Type B pancreatic cell (in vitro differentiated cells): Measurements from ENCODE around the gene GLDC. TPM values are rescaled to one million over a fixed set of nuclear protein-coding genes. Genes with fewer than 3 reads are reported as not detected.

Experiments
- DNase-seq: peaks from one replicate; pipeline ENCODE4 v3.0.0; 2021; ENCODE audit warnings: mixed read lengths; ENCODE audit not compliant: unreplicated experiment; ENCODE audit errors: extremely low spot score
- H3K27ac Mint-ChIP-seq: 2 replicates; pipeline ENCODE4 v1.8.0; 2021; ENCODE audit warnings: mild to moderate bottlenecking, mixed read lengths
- H3K27me3 Mint-ChIP-seq: 2 replicates; pipeline ENCODE4 v1.8.0; 2021; ENCODE audit warnings: mixed read lengths
- H3K36me3 Mint-ChIP-seq: 2 replicates; pipeline ENCODE4 v1.8.0; 2021; ENCODE audit warnings: mixed read lengths
- H3K4me1 Mint-ChIP-seq: one replicate; pipeline ENCODE4 v1.8.0; 2021; ENCODE audit warnings: mixed read lengths; ENCODE audit not compliant: unreplicated experiment
- H3K4me3 Mint-ChIP-seq: 2 replicates; pipeline ENCODE4 v1.8.0; 2021; ENCODE audit warnings: mild to moderate bottlenecking, mixed read lengths
- H3K9me3 Mint-ChIP-seq: 2 replicates; pipeline ENCODE4 v1.8.0; 2021; ENCODE audit warnings: mixed read lengths
- total RNA-seq: library from RNA; stranded (reverse); gene quantifications from 2 replicates; pipeline ENCODE4 v1.2.1, GENCODE V29; 2021; ENCODE audit warnings: low replicate concordance
- TF ChIP-seq, protein P1 (sequence below): fragments of 200-600 bp; sonication (generic); conservative IDR thresholded peaks from 2 replicates; pipeline ENCODE4 v1.5.0; 2021; ENCODE audit warnings: antibody characterized with exemption, mild to moderate bottlenecking

Gene GLDC
- total RNA-seq, 1 donor from 2014 or later = 11.8 TPM

DNA sequence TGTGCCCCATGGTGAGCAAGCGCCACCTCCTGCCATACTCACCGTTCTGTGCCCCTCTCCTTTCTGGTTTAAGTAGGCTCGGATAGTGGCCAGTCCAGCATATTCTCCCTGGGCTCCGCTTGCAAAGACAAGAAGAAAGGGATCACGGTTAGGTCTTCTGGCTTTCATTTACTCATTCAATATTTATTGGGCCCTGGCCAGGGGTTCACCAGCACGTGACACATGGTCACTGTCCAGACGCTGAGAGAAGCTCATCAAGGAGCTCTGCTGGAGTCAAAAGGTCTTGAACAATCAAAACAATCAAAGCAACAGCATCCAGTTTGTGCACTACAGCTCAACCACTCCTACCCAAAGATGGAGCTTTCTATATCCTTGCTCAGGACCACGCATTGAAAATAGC, 80.2 kb downstream of the GLDC start:
- Mint-ChIP-seq H3K36me3 (no peaks in the 10 kb centered on the region), H3K27me3 (no peaks in the 10 kb centered on the region), H3K4me3 (no peak overlapping the region), H3K27ac (no peak overlapping the region), H3K4me1 (no peaks in the 10 kb centered on the region), H3K9me3 (no peaks in the 10 kb centered on the region)
- no peak for DNase-seq
- TF ChIP-seq, protein P1, sequence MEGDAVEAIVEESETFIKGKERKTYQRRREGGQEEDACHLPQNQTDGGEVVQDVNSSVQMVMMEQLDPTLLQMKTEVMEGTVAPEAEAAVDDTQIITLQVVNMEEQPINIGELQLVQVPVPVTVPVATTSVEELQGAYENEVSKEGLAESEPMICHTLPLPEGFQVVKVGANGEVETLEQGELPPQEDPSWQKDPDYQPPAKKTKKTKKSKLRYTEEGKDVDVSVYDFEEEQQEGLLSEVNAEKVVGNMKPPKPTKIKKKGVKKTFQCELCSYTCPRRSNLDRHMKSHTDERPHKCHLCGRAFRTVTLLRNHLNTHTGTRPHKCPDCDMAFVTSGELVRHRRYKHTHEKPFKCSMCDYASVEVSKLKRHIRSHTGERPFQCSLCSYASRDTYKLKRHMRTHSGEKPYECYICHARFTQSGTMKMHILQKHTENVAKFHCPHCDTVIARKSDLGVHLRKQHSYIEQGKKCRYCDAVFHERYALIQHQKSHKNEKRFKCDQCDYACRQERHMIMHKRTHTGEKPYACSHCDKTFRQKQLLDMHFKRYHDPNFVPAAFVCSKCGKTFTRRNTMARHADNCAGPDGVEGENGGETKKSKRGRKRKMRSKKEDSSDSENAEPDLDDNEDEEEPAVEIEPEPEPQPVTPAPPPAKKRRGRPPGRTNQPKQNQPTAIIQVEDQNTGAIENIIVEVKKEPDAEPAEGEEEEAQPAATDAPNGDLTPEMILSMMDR = no peak

DNA sequence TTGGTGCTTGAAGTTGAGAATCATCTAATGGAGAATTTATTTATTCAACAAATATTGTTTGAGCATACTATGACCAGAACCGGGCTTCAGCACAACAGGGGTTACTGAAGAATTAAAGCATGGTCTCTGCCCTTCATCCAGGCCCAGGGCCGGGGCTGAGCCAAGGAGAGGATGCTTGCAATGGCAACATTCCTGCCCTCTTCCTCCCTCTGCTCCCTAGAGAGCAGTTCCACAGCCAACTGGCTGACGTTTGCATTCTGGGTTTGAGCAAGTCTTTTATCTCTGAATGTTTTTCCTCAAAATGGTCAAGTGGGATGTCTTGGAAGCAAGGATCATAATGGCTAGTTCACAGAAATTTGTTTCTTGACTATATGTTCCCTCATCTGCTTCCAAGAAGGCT, 80.7 kb downstream of the GLDC start:
- TF ChIP-seq, protein P1 = no peak
- H3K36me3 Mint-ChIP-seq = no peaks in the 10 kb centered on the region
- H3K4me3 Mint-ChIP-seq = no peak overlapping the region
- H3K4me1 Mint-ChIP-seq = peaks cover 2% of the 10 kb centered on the region
- H3K9me3 Mint-ChIP-seq = no peaks in the 10 kb centered on the region
- H3K27ac Mint-ChIP-seq = no peak overlapping the region
- no peak for DNase-seq
- no peaks in the 10 kb centered on the region for H3K27me3 Mint-ChIP-seq

DNA sequence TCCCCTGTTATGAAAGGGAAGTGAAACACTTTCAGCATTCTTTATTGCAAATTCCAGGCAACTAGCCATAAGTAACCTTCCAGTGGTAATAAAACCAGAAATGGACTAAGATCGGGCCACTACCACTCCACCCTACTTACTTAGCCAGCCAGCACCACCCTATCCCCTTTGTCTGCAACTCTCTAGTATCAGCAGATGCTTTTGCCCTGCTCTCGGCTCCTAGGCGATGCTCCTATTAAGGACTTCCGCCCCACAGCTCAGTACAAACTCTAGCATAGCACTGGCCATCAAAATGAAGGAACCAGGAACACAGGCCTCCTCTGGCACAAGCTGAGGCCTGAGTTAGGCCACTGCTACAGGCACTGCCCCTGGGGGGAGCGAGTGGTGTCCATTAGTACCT, 81.2 kb downstream of the GLDC start:
- Mint-ChIP-seq H3K27ac (no peak overlapping the region), H3K4me3 (no peak overlapping the region), H3K4me1 (peaks cover 3% of the 10 kb centered on the region), H3K9me3 (no peaks in the 10 kb centered on the region), H3K36me3 (no peaks in the 10 kb centered on the region), H3K27me3 (no peaks in the 10 kb centered on the region)
- no peak for DNase-seq
- TF ChIP-seq, protein P1 = no peak

DNA sequence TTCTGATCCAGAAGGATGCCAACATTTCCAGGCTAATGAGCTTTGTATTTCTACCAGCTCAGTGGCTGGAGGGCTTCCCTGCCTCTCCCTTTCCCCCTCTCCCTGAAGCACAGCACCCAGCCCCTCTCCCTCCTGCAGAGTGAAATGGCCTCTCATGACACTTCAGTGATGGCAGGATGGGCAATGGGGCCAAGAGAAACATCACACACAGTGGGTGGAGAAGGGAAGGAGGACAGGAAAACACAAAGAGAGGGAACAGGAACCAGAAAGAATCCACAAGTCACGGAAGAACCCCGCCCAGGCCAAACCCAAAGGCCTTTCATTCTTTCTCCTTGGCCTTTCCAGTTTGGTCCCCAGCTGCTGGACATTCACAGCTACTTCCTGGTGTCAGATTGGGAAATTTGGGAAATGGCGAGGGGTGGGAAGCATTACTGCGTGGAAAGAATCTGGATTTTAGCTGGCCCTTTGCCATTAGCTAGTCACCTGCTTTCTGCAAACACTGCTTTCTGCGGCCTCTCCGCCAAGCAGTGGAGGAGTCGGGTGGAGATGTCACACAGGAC, 82.6 kb downstream of the GLDC start:
- Mint-ChIP-seq H3K9me3 (no peaks in the 10 kb centered on the region), H3K36me3 (no peaks in the 10 kb centered on the region), H3K4me3 (no peak overlapping the region), H3K4me1 (peaks cover 7% of the 10 kb centered on the region), H3K27ac (no peak overlapping the region), H3K27me3 (no peaks in the 10 kb centered on the region)
- DNase-seq = no peak
- TF ChIP-seq, protein P1 = no peak

DNA sequence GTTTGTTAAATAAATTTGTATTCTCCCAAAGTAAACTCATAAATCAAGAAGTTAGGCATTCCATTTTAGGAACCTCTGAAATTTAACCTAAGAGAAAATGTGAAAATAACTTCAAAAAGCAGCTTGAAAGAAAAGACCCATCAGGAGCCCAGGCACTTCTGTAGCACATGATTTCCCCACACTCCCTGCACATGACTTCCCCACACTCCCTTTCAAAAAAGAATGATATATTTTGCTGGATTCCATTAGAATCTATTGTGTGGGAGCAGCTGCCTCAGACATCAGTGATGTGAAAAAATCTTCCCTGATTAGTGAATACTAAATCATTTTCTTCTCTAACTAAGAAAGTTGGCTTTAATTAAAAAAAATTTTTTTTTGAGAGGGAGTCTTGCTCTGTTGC, 83.3 kb downstream of the GLDC start:
- no peaks in the 10 kb centered on the region for H3K9me3 Mint-ChIP-seq
- H3K4me1 Mint-ChIP-seq = peaks cover 10% of the 10 kb centered on the region
- H3K27ac Mint-ChIP-seq = no peak overlapping the region
- no peaks in the 10 kb centered on the region for H3K27me3 Mint-ChIP-seq
- H3K36me3 Mint-ChIP-seq = no peaks in the 10 kb centered on the region
- DNase-seq = no peak
- H3K4me3 Mint-ChIP-seq = no peak overlapping the region
- TF ChIP-seq, protein P1 = no peak
